ENCODE measurements around the gene CDS2. TPM values are rescaled to one million over a fixed set of nuclear protein-coding genes. Genes with fewer than 3 reads are reported as not detected.

The CDS2 gene
- total and polyA plus RNA-seq, 10 of the 15 experiments (the other 5 are each of a cell fraction or from before 2014, with no cell fraction given) = 11.5 to 94.7 (median 23.1) TPM

GRCh38 chr20:5171790-5172164, 45.0 kb downstream of the CDS2 start:
- Histone ChIP-seq H3K36me3 (ENCODE audit: control insufficient read depth in 2 of 2, insufficient read depth in 2 of 2, low read length in 1 of 2) (peaks cover 5 to 8% of the 10 kb centered on the region in 2 experiments; a peak in 2 of 4 replicates), H4K20me1 (ENCODE audit: control insufficient read depth, insufficient read depth) (no peaks in the 10 kb centered on the region; the same call in 1 of the 2 replicates), H3K27ac (ENCODE audit: control insufficient read depth, insufficient read depth) (peak overlapping the region; percentile 51), H3K9me3 (replicated peaks; ENCODE audit: control insufficient read depth, insufficient read depth, low read length) (no peaks in the 10 kb centered on the region), H3K9ac (ENCODE audit: control insufficient read depth, insufficient read depth, low read length) (peak overlapping the region; percentile 17), H3K27me3 (replicated peaks in 1 of 2; ENCODE audit: control insufficient read depth in 2 of 2, insufficient read depth in 2 of 2, low read length in 1 of 2) (no peaks in the 10 kb centered on the region), H2AFZ (ENCODE audit: control insufficient read depth, low read depth, low read length) (no peak overlapping the region; the same call in 1 of the 2 replicates), H3K4me2 (ENCODE audit: control insufficient read depth, insufficient read depth) (peak overlapping the region; percentile 32), H3K79me2 (ENCODE audit: control insufficient read depth, insufficient read depth, low read length) (peaks cover 12% of the 10 kb centered on the region), H3K4me1 (ENCODE audit: control insufficient read depth, insufficient read depth, low read length) (peaks cover 56% of the 10 kb centered on the region), H3K4me3 (peak overlapping the region; percentile 33; the same call in 1 of the 2 replicates)
- TF ChIP-seq BHLHE40 (IDR thresholded peaks at IDR 0.05; ENCODE audit: borderline replicate concordance in 1 of 2, low read depth in 2 of 2, low read length in 1 of 2) (0 out of 4 replicates have a peak, but pooled peaks of 1 of the 2 experiments have one; percentile 8), EP300 (IDR thresholded peaks at IDR 0.05; ENCODE audit: borderline replicate concordance in 1 of 2, control insufficient read depth in 1 of 2, low read depth in 2 of 2, low read length in 2 of 2) (no peak)
- no peak for FAIRE-seq
- RAD21 ChIA-PET (ENCODE audit: unreplicated experiment) = interaction anchor here (0.7 to 5.3 kb wide), 3 partner anchors 20 to 45 kb away, joined by 3 to 54 read pairs (median 9); partner anchors contain the start of gene CDS2
- WGBS (ENCODE audit: insufficient coverage, insufficient replicate concordance, low lambda C conversion rate, missing lambda C conversion rate) = 0% methylated on average over 4 of the region's 4 CpGs
- POLR2A ChIA-PET = interaction anchor here (0.7 to 1.8 kb wide), 3 partner anchors 10 to 45 kb away, joined by 3 to 7 read pairs (median 3); partner anchors contain the start of gene CDS2
- ATAC-seq = peak; percentile 67
- intact Hi-C loops (cut with micrococcal nuclease; ENCODE audit: unreplicated experiment) = loop anchor here (2.0 kb wide), 2 partner anchors 21 to 45 kb away; partner anchors contain the start of gene CDS2
- CTCF ChIA-PET = interaction anchor here (1.0 to 8.4 kb wide), 5 partner anchors 21 to 52 kb away, joined by 3 to 56 read pairs (median 8); partner anchors contain the start of genes CDS2 and PCNA
- no peak for DNase-seq (ENCODE audit: low read depth, low spot score)
- BruUV-seq (replicated peaks) = no TSS peak
- SMC1A ChIA-PET (ENCODE audit: uncharacterized antibody, unreplicated experiment) = interaction anchor here (0.7 to 6.7 kb wide), 5 partner anchors 10 to 45 kb away, joined by 3 to 64 read pairs (median 3); partner anchors contain the start of gene CDS2
- in situ Hi-C loops (cut with MboI) = no loop called here

- FAIRE-seq = no peak
- TF ChIP-seq MAX (IDR thresholded peaks at IDR 0.05; ENCODE audit: low read depth, low read length) = no peak
- peak; percentile 39; the same call in 1 of the 2 replicates for TF ChIP-seq CREM (IDR thresholded peaks at IDR 0.05; ENCODE audit: low read depth)
- TF ChIP-seq ZNF384 (IDR thresholded peaks at IDR 0.05; ENCODE audit: borderline replicate concordance, low read depth, low read length) = no peak
- no peak for TF ChIP-seq MYC (IDR thresholded peaks at IDR 0.05; ENCODE audit: insufficient read depth, insufficient read length, insufficient replicate concordance, low read length, severe bottlenecking)
- 0 out of 2 replicates have a peak, but pooled peaks have one; percentile 61 for TF ChIP-seq CBX5 (IDR thresholded peaks at IDR 0.05; ENCODE audit: low read depth)
- peak; percentile 50 for TF ChIP-seq JUNB (IDR thresholded peaks at IDR 0.05)
- peak; percentile 34; the same call in 1 of the 2 replicates for TF ChIP-seq FOXM1 (IDR thresholded peaks at IDR 0.05; ENCODE audit: low read depth, low read length)
- no peak for TF ChIP-seq TCF3 (IDR thresholded peaks at IDR 0.05; ENCODE audit: borderline replicate concordance, insufficient read depth, low read depth, low read length)
Observed at GRCh38 chr20:5172167-5172601, 45.4 kb downstream of the CDS2 start.

More at GRCh38 chr20:5172167-5172601, 45.4 kb downstream of the CDS2 start:
- ChIA-PET SMC1A (ENCODE audit: uncharacterized antibody, unreplicated experiment) (interaction anchor here (0.7 to 6.7 kb wide), 4 partner anchors 10 to 45 kb away, joined by 3 to 64 read pairs (median 4); partner anchors contain the start of gene CDS2), POLR2A (interaction anchor here (0.7 to 1.8 kb wide), 3 partner anchors 10 to 46 kb away, joined by 3 to 7 read pairs (median 3); partner anchors contain the start of gene CDS2), RAD21 (ENCODE audit: unreplicated experiment) (interaction anchor here (0.7 to 5.3 kb wide), 3 partner anchors 20 to 46 kb away, joined by 3 to 54 read pairs (median 9); partner anchors contain the start of gene CDS2), CTCF (interaction anchor here (0.7 to 8.4 kb wide), 5 partner anchors 15 to 52 kb away, joined by 3 to 56 read pairs (median 4); partner anchors contain the start of genes CDS2 and PCNA)
- no peaks in the 10 kb centered on the region for H3K9me3 ChIP-seq (replicated peaks; ENCODE audit: control insufficient read depth, insufficient read depth, low read length)
- H3K36me3 ChIP-seq (ENCODE audit: control insufficient read depth in 2 of 2, insufficient read depth in 2 of 2, low read length in 1 of 2) = peaks cover 5 to 8% of the 10 kb centered on the region in 2 experiments; a peak in 2 of 4 replicates
- in situ Hi-C loops (cut with MboI) (no loop called here), intact Hi-C loops (cut with micrococcal nuclease; ENCODE audit: unreplicated experiment) (loop anchor here (2.0 kb wide), 1 partner anchor 21 kb away; no protein-coding TSS in a partner anchor)
- WGBS (ENCODE audit: insufficient coverage, insufficient replicate concordance, low lambda C conversion rate, missing lambda C conversion rate) = 5% methylated on average over 8 of the region's 8 CpGs
- no peaks in the 10 kb centered on the region; the same call in 1 of the 2 replicates for H4K20me1 ChIP-seq (ENCODE audit: control insufficient read depth, insufficient read depth)
- H3K27me3 ChIP-seq (replicated peaks in 1 of 2; ENCODE audit: control insufficient read depth in 2 of 2, insufficient read depth in 2 of 2, low read length in 1 of 2) = no peaks in the 10 kb centered on the region
- H3K79me2 ChIP-seq (ENCODE audit: control insufficient read depth, insufficient read depth, low read length) = peaks cover 9% of the 10 kb centered on the region
- peaks cover 52% of the 10 kb centered on the region for H3K4me1 ChIP-seq (ENCODE audit: control insufficient read depth, insufficient read depth, low read length)
- H2AFZ ChIP-seq (ENCODE audit: control insufficient read depth, low read depth, low read length) = no peak overlapping the region; the same call in 1 of the 2 replicates
- peak overlapping the region; percentile 32 for H3K4me2 ChIP-seq (ENCODE audit: control insufficient read depth, insufficient read depth)
- H3K4me3 ChIP-seq = peak overlapping the region; percentile 33; the same call in 1 of the 2 replicates
- peak overlapping the region; percentile 51 for H3K27ac ChIP-seq (ENCODE audit: control insufficient read depth, insufficient read depth)
- BruUV-seq (replicated peaks) = no TSS peak
- no peak overlapping the region for H3K9ac ChIP-seq (ENCODE audit: control insufficient read depth, insufficient read depth, low read length)
- ATAC-seq (peak; percentile 89), DNase-seq (ENCODE audit: low read depth, low spot score) (peak; percentile 53)

Measured in GM12878 (cell line).